Gastroesophageal sphincter (tissue), 4 donors: ENCODE measurements around the gene AGO3. TPM values are rescaled to one million over a fixed set of nuclear protein-coding genes. Genes with fewer than 3 reads are reported as not detected.
"Not testable (repeated sequence)": the region's sequence is repeated elsewhere in the genome, so short reads cannot be mapped to it uniquely, and the experiment has no call there.

Experiments used
- ATAC-seq: fragments of 150-250 bp; one replicate; pipeline ENCODE4 v1.9.1; 2016; ENCODE audit warnings: mild to moderate bottlenecking, moderate library complexity
- H3K27ac ChIP-seq, 4 donors: fragments of 200-600 bp; sonication (generic) in 3 of 4; 1 replicate in 3 of 4; 2 replicates in 1 of 4; pipeline ENCODE4 v1.5.1; 2016 to 2019
- H3K27me3 ChIP-seq: fragments of 200-600 bp; sonication (generic); one replicate; pipeline ENCODE4 v1.5.1; 2019
- H3K36me3 ChIP-seq, 2 donors: fragments of 200-600 bp; sonication (generic); one replicate each; pipeline ENCODE4 v1.5.1; 2019; ENCODE audit warnings: control low read depth in 1 of 2
- H3K4me1 ChIP-seq, 3 donors: fragments of 200-600 bp; sonication (generic); 1 replicate in 2 of 3; 2 replicates in 1 of 3; pipeline ENCODE4 v1.5.1; 2016 to 2019; ENCODE audit warnings: control low read depth in 2 of 3
- H3K4me3 ChIP-seq, 2 donors: fragments of 200-600 bp; sonication (generic); one replicate each; pipeline ENCODE4 v1.5.1; 2019; ENCODE audit warnings: mild to moderate bottlenecking in 1 of 2, moderate library complexity in 1 of 2
- H3K9me3 ChIP-seq, 3 donors: fragments of 200-600 bp; sonication (generic); one replicate each; pipeline ENCODE4 v1.5.1; 2017 to 2019; ENCODE audit warnings: control low read depth in 2 of 3
- CTCF ChIP-seq, 4 experiments: fragments of 200-600 bp in 2 of 4; fragments of 450-650 bp in 2 of 4; sonication (generic) in 1 of 4; IDR thresholded peaks; one replicate each; pipeline ENCODE4 v1.5.1; 2017 to 2019; ENCODE audit warnings: antibody characterized with exemption in 4 of 4, mild to moderate bottlenecking in 2 of 4, moderate library complexity in 2 of 4
- EP300 ChIP-seq: sonication (generic); formaldehyde crosslinking; IDR thresholded peaks from one replicate; pipeline ENCODE4 v1.6.1; 2017; ENCODE audit warnings: antibody characterized with exemption, mild to moderate bottlenecking
- POLR2A ChIP-seq, 2 donors: fragments of 450-650 bp; IDR thresholded peaks; one replicate each; pipeline ENCODE4 v1.6.1; 2017; ENCODE audit warnings: antibody characterized with exemption in 2 of 2, mild to moderate bottlenecking in 2 of 2, moderate library complexity in 1 of 2
- POLR2AphosphoS5 ChIP-seq: sonication (generic); formaldehyde crosslinking; IDR thresholded peaks from one replicate; pipeline ENCODE4 v1.6.1; 2017; ENCODE audit warnings: antibody characterized with exemption
- WGBS, 2 donors: methylation state at CpG; one replicate each; pipeline ENCODE4 v1.1.5; 2018; ENCODE audit warnings: low coverage in 1 of 2; 5-methylcytosine and 5-hydroxymethylcytosine counted together
- total RNA-seq, 4 donors: library from RNA; depleted of rRNA; stranded (reverse); fragments of >200 nt; gene quantifications; one replicate each; pipeline ENCODE4 v1.1.0, GENCODE V29; 2016

Gene AGO3
- total RNA-seq, 4 donors from 2014 or later: 33.9 to 36.9 (median 34.2) TPM

- Histone ChIP-seq H3K4me3 (no peak overlapping the region), H3K36me3 (peaks cover 0 to 8% of the 10 kb centered on the region in 2 donors), H3K27me3 (no peaks in the 10 kb centered on the region), H3K4me1 (peaks cover 0 to 3% (median 0%) of the 10 kb centered on the region in 3 donors), H3K9me3 (no peaks in the 10 kb centered on the region), H3K27ac (no peak overlapping the region)
- TF ChIP-seq POLR2AphosphoS5 (no peak), EP300 (no peak), CTCF (IDR thresholded peaks at IDR 0.05) (no peak), POLR2A (IDR thresholded peaks at IDR 0.05) (no peak)
- WGBS, 2 donors: 83 to 100% methylated on average over 1 of the region's 1 CpG
- ATAC-seq: no peak
Observed at GRCh38 chr1:35958558-35958957, 27.7 kb downstream of the AGO3 start.

GRCh38 chr1:35959304-35959703 is 28.4 kb downstream of the AGO3 start:
- Histone ChIP-seq H3K9me3 (no peaks in the 10 kb centered on the region), H3K27me3 (no peaks in the 10 kb centered on the region), H3K27ac (no peak overlapping the region), H3K4me1 (peaks cover 0 to 3% (median 0%) of the 10 kb centered on the region in 3 donors), H3K4me3 (no peak overlapping the region), H3K36me3 (peaks cover 0 to 6% of the 10 kb centered on the region in 2 donors)
- ATAC-seq: no peak
- 82 to 96% methylated on average over 3 of the region's 3 CpGs for WGBS, 2 donors
- TF ChIP-seq POLR2AphosphoS5: no peak
- no peak for TF ChIP-seq POLR2A (IDR thresholded peaks at IDR 0.05)
- no peak for TF ChIP-seq EP300
- no peak for TF ChIP-seq CTCF (IDR thresholded peaks at IDR 0.05)

GRCh38 chr1:35962952-35963351 is 32.0 kb downstream of the AGO3 start:
- H3K4me1 ChIP-seq: peaks cover 0 to 3% (median 0%) of the 10 kb centered on the region in 3 donors
- no peaks in the 10 kb centered on the region for H3K9me3 ChIP-seq
- H3K27ac ChIP-seq: no peak overlapping the region
- ATAC-seq: no peak
- H3K36me3 ChIP-seq: peaks cover 0 to 8% of the 10 kb centered on the region in 2 donors
- H3K4me3 ChIP-seq: no peak overlapping the region
- WGBS, 2 donors: 77 to 79% methylated on average over 2 of the region's 2 CpGs
- TF ChIP-seq EP300 (no peak), CTCF (IDR thresholded peaks at IDR 0.05) (no peak), POLR2A (IDR thresholded peaks at IDR 0.05) (no peak), POLR2AphosphoS5 (no peak)
- no peaks in the 10 kb centered on the region for H3K27me3 ChIP-seq

GRCh38 chr1:35964277-35964676 is 33.4 kb downstream of the AGO3 start:
- H3K27me3 ChIP-seq, ATAC-seq, H3K4me1 ChIP-seq, H3K9me3 ChIP-seq, H3K4me3 ChIP-seq, H3K27ac ChIP-seq: not testable (repeated sequence)
- peaks cover 0 to 21% of the 10 kb centered on the region in 2 donors for H3K36me3 ChIP-seq
- 100% methylated on average over 1 of the region's 1 CpG; no CpG with 5 or more reads in 1 of the 2 donors for WGBS, 2 donors

GRCh38 chr1:35968396-35968795 is 37.5 kb downstream of the AGO3 start:
- H3K36me3 ChIP-seq: peaks cover 0 to 45% of the 10 kb centered on the region in 2 donors
- TF ChIP-seq POLR2AphosphoS5 (no peak), EP300 (no peak), CTCF (IDR thresholded peaks at IDR 0.05) (no peak), POLR2A (IDR thresholded peaks at IDR 0.05) (no peak)
- no peak overlapping the region for H3K27ac ChIP-seq
- ATAC-seq: no peak
- H3K9me3 ChIP-seq: no peaks in the 10 kb centered on the region
- H3K4me1 ChIP-seq: no peaks in the 10 kb centered on the region
- H3K4me3 ChIP-seq: no peak overlapping the region
- H3K27me3 ChIP-seq: no peaks in the 10 kb centered on the region
- WGBS, 2 donors: 100% methylated on average over 1 of the region's 1 CpG
